Inferior parietal cortex (tissue), 1 donor: ENCODE results near the gene NEO1.
A peak's percentile ranks its signal among the peaks of the same experiment; 100 is the strongest.
"Not testable (repeated sequence)": the region's sequence is repeated elsewhere in the genome, so short reads cannot be mapped to it uniquely, and the experiment has no call there.

Source experiments
- DNase-seq: peaks from one replicate; pipeline ENCODE4 v3.0.0-alpha.2; 2016; ENCODE audit errors: extremely low spot score

Gene NEO1

DNA sequence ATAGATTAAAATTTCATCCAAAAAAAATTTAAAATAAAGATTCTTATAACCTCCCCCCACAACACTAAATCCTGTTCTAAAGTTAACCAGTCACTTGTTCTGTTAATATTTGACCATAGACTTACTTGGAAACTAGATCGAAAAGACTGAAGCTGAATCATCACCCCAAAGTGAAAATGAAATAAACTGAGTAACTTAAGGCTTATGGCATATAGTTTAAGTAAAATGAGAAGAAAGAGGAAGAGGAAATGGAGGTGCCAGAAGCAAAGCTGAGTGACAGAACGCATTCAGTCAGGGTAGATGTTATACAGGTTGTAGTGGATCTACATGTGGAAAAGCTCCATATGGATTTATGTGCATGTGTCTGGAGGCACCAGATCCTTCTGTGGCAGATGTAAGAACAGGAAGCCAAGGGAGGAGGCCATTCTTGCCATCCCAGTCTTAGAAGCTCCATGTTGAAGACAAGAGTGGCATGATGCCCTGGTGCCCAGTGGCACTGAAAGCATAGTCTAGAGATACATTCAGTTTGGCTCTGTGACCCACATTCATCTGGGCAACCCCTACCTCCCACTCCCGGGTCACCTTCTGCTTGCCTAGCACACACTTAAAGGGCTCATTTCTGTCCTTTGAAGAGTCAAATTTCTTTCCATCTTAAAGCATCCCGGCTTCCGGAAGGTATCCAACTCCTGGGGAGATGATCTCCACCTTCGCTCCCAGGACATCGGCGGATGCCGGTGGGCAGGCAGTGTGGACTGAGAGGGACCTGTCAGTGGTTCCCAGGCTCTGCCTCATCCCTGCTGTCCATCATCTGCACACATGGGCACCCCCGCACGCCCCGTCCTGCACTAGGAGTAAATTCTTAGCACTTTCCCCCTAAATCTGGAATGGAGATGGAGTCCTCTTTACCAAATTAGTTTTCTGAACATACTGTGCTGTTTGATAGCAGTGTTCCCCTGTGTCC is 90.8 kb downstream of the NEO1 start:
- no peak for DNase-seq

DNA sequence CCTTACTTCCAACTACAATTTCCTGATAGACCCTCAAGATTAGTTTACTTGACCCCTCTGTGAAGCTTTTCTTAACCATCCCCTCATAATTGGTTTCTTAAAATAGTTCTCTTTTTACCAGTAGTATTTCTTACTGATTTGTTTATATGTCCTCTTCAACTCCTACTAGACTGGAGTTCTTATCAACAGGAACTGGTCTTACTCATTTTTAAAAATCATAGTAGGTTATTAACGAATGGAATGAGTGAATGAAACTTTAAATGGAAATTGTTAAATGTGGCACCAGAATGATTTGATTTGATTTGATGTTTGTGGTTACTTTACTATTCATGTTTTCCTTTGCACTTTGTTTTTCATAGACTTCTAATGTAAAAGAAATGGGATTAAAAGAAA is 91.5 kb downstream of the NEO1 start:
- no peak for DNase-seq

DNA sequence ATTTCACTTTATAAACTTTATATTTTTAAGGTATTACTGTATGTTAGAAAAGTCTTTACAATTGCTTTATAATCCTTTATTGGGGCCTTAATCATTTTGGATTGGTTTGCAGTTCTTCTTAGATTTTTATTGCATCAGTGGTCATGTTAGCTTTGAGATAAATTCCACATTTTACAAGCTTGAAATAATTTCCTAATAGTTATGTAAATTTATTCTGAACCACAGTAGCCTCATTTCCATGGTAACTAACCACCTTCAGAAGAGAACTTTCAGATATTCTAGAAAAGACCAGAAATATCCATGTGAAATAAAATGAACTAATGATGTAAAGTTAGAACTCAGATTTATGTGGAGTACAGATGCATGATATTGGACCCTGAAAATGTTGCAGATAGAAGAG is 94.2 kb downstream of the NEO1 start:
- no peak for DNase-seq

DNA sequence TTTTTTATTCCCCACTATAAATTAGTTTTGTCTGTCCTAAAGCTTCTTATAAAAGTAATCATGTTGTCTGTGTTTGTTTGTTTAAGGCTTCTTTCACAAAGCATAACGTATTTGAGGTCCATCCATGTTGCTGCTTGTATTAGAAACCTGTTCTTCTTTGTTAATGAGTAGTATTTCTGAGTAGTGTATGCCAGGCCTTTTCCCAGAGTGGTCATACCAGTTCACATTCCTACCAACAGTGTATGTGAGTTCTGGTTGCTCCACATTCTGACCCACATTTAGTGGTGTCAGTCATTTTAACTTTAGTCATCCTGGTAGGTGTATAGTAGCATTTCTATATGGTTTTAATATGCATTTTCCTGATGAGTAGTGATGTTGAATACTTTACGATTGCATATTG is 98.6 kb downstream of the NEO1 start:
- no peak for DNase-seq

DNA sequence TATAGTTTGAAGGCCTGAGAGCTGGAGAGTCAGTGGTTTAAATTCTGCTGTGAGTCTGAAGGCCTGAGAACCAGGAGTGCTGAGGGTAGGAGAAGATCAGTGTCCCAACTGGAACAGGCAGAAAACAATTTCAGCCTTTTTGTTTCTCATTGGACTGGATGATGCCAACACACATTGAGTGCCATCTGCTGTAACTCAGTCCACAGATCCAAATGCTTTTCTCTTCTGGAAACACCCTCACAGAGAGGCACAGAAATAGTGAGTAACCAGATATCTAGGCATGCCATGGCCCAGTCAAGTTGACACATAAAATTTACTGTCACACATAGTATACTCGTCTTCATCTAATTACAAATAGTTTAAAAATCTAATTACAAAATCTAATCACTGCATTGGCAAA is 100.8 kb downstream of the NEO1 start:
- no peak for DNase-seq

DNA sequence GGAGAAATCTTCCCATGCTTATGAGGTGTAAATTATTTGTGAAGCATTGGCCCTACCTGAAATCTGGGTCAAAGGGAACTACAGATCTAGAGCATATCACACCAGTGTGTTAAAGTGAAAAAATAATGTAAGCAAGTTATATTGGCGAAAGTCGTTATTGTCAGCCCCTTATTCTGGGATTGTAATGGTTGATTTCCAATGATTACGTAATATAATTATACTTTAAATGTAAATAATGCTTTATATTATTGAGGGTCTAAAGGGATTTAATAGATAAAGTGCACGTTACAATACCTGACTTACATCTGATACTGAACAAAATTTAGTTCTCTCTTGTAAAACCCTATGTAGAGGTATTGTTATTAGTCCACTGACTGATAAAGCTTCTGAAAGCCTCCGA is 101.2 kb downstream of the NEO1 start:
- no peak for DNase-seq

DNA sequence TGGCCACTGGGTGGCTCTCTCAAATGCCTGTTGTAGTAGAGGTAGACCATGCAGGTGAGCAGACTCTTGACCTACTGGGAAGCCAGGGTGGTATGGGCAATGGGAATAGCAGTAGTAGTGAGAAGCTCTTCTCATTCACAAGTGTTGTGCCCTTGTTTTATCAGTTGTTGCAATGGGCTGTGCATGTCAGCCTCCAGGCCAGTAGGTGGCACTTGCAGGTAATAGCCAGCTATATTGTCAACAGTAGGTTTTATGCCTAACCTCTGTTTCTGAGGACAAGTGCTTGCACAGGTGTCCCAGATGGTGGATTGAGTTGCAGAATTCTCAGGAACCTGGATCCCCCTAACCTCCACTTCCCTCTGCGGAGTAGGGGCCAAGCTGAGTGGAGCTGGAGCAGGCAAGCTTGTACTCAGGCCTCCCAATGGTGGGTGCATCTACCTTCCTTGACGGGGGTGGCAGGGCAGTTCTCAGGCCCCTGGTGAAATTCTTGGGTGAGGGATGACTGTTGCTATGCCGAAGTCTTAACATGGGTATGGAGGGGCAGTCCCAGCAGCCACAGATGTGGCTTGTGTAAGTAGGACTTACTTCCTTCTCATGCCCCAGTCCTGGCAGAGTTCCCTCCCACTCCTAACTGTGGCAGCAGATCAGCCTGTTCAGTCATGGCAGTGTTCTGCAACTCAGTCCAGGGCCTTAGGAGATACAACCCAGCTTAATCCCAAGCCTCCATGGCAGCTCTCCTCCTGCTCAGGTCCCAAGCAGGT is 104.3 kb downstream of the NEO1 start:
- no peak for DNase-seq

DNA sequence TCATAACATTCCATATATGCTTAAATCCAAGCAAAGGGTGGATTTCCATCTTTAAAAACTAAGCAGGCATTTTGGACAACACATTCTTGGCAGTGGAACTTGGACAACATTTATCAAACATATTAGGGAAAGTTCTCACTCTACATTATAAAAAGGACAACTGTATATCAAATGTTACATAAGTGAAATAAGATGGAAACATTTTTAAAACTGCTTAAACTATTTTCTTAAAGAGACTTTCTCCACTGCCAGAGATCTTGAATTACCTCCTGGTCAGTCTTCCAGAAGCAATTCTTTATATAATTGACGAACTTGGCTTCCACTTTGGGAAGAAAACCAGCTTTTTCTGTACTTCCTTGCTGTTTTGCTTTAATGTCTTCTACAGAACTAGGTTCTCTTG is 109.3 kb downstream of the NEO1 start:
- DNase-seq = no peak

DNA sequence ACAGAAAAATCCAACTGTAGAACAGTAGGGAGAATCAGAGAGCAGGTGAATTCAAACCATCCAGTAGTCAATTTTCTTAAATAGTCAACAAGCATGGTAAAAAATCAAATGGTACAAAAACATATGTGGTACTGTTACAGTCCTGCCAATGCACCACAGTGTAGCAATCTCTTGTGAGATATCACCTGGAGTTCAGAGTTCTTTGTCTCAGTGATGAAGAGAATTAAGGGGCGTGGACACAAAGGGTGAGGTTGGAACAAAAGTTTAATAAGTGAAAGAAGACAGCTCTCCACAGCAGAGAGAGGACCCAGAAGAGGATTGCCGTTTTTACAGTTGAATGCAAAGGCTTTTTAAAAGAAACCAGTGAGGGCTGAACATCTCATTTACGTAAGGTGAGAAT is 113.2 kb downstream of the NEO1 start:
- DNase-seq = no peak

DNA sequence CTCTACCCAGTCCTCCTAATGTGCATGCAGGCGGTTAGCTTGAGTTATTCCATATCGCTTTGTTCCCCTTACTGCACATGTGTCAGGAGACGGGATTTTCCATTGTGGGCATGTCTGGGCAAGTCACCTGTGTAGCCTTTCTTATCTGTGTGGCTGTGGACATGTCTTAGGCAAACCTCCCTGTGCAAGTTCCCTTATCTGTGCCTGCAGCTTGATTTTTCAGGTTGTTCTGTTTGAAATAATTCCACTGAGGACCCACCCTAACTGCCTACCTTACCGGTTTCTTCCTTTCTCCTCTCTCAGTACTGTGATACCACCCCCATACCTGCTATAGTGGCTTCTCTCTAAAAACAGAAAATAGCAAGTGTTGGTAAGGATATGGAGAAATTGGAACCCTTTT is 113.6 kb downstream of the NEO1 start:
- DNase-seq = no peak

DNA sequence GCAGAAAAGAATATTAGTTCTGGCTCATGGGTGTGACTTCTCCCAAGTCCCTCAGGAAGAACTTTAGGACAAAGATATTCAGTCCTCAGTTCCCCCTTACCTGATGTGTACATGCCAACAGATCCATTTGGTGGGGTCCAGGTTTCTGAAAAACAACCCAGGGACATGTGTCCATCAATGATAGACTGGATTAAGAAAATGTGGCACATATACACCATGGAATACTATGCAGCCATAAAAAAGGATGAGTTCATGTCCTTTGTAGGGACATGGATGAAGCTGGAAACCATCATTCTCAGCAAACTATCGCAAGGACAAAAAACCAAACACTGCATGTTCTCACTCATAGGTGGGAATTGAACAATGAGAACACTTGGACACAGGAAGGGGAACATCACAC is 114.4 kb downstream of the NEO1 start:
- not testable (repeated sequence) for DNase-seq

DNA sequence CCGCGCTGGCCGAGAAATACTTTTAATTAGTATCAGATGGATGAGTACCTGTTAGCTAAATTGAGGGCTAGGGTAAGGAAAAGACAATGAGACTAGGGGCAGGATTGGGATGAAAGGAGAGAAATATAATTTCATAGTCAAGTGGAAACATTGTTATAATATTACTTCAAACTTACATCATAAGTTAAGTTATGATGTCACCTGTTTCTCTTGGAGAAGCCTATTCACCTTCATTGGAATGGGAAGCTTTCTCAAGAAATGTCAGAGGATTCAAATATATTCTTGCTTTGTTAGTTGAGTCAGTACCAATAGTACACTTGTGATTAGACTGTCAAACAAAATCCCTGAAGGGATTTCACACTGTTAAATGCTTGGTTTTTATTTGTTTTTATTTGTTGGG is 116.2 kb downstream of the NEO1 start:
- DNase-seq = no peak

DNA sequence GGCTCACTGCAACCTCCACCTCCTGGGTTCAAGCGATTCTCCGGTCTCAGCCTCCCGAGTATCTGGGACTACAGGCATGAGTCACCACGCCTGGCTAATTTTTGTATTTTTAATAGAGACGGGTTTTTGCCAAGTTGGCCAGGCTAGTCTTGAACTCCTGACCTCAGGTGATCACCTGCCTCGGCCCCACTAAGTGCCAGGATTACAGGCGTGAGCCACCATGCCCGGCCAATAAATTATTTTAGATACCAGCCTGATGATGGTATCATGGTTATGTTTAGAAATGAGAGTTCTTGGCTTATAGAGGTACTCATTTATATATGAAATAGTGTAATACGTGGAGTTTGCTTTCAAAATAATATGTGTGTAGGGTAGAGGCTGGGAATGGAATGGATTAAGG is 119.4 kb downstream of the NEO1 start:
- no peak for DNase-seq

DNA sequence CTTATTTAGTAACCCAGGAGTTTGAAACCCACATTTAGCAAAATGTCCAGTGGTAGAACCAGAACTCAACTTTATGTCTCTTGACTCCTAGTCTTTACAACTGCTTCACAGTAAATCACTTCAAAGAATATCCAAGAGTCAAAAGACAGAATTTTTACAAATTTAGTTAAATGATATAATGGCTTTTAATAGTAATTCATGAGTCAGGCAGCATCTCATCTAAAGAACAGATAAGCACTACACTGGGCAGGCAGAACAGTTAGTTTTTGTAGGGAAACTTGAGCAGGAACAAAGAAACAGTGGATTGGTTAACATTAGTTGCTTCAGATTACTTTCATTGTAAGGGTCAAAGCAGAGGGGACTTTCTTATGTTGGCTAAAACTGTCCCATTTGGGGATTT is 120.2 kb downstream of the NEO1 start:
- no peak for DNase-seq

DNA sequence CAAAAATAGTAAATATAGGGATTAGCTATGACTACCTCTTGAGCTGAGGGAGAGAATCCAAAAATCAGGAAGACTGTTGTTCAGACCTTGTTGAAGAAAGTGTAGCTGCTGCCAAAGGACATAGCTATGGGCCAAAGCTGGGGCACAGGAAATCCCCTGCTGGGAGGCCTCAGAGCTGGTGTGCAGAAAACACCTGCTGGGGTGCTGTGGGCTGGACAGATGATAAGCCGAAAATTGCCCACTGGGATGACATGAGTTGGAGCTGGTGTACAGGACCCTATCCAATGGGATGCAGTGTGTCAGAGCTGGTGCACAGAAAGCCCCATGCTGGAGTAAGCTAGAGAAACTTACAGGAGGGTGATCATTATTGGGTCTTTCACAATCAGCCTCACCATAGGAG is 121.9 kb downstream of the NEO1 start:
- no peak for DNase-seq

DNA sequence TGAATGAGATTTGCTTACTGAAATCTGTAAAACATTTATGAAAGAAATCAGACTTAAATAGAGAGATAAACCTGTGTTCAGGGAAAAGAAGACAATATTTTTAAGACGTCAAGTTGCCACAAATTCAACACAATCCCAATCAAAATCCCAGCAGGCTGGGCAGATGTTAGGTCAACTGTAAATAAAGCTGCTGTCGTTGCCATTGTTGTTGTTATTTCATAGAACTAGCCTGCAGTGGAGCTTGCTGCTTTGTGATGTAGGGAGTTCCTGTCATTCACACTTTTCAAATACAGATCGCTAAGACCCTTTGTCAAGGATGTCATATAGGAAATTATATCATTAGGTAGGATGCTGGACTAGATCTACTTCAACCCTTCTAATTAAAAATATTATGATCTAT is 123.1 kb downstream of the NEO1 start:
- DNase-seq = no peak

DNA sequence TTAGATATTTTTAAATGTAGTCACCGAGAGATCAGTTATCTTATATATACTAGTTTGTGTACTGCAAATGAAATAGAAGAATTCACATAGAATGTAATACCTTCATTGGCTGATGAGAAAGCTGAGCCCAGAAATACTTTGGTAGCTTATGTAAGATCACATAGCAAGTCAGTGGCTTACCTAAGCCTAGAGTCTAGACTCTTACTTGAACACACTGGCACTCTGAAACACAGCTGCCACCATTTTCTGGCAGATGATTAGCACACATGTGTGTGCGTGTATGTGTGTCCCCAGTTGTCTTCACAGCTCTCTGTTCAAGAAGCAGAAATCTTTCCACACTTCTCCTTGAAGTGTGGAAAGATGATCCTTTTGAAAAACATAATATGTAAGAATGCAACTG is 124.3 kb downstream of the NEO1 start:
- peak; percentile 12 for DNase-seq

DNA sequence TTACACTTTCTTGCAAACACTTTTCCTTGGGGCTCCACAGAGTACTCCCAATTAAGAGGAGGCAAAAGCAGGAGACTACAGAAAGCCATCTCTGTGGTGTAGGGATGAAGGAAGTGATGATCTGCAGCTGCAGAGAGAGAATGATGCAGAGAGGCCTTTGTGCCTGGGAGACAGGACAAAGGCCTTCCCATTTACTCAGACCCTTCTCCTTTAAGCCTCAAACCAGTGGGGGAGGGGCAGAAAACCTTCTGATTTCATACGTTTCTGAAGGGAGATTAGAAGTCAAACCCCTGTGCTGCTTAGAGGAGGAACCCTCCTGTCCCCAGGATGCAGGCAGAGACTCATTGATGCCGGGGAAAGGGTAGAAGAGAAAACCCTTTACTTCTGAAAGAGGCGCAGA is 130.8 kb downstream of the NEO1 start:
- DNase-seq = no peak

DNA sequence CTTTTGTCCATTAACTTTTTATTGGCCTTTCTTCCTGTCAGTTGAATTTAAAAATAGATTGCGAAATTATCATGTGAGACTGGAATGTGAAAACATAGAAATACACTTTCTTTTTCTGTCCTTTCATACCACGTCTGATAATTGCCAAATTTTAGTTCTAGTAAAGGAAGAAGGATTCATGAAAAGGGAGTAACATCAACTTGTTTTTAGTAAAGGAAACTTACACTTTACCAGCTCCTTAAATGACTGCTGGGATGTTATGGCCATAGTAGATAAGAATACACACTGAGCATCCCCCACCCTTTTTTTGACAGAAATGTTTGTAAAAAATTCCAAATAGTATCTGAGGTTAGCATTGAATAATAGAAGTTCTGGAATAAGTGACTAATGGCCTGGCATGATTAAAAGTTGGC is 137.9 kb downstream of the NEO1 start:
- no peak for DNase-seq

DNA sequence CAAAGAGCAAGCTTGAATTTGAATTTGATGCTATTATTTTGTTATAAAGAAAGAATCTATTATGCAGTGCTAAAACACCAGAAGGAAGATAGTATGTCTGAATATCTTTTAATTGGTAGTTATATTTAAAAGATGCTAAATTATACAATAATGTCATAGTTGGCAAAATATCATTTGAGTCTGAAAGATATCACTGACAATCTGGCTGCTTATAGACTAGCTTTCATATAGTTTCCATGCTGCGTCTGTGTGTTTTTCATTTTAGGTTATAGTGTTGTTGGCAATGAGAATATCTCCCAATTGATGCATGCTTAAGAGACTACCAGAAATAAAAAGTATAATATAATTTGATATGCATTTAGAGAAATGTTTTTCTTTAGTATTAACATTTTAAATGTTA is 142.9 kb downstream of the NEO1 start:
- DNase-seq = no peak

DNA sequence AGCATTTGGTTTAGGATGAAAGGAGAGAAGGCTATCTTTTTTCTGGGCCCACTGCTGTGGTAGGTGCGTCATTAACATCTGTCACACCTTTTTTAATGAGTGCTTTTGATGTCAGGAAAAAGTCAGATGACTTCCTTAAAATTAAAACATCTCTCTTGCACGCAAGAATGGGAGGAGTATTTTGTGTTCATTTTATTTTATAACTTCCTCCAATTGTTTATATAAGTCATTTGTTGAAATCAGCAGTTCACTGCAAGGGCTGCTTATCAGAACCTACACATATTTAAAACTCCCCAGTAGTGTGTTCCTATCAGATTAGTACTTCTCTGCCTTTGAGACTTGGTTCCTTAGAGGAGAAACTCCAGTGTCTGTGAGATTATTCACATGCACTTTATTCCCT is 143.8 kb downstream of the NEO1 start:
- no peak for DNase-seq

DNA sequence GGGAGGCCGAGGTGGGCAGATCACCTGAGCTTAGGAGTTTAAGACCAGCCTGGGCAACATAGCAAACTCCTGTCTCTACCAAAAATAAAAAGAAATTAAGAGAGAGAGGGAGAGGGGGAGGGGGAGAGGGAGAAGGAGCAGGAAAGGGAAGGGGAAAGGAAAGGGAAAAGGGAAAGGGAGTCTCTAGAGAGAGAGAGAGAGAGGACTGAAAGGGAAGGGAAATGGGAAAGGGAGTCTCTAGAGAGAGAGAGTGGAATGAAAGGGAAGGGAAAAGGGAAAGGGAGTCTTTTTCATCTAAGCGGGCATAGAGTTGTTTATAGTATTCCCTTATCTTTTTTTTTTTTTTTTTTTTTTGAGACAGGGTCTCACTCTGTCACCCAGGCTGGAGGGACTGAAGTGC is 148.1 kb downstream of the NEO1 start:
- DNase-seq = no peak

DNA sequence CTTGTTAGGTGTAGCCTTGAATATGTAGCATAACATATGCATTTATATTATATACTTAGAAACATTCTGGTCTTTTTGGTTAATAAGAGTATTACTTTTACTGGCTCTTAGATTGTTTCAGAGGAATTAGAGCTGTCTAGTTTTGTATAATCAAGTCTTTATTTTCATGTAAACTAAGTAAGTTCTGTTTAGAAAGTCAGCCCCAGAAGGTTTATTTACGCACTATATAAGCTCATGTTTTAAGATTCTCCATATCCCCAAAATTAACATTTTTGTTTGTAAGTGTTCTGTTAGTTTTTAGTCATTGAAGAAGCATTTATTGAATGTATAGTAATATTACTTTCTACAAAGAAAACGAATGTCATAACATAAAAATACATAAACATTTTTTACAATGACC is 158.4 kb downstream of the NEO1 start:
- no peak for DNase-seq
